ENCODE results near the gene TENT4A. TPM values are rescaled to one million over a fixed set of nuclear protein-coding genes. Genes with fewer than 3 reads are reported as not detected.

The TENT4A gene
- total and polyA plus RNA-seq, 10 of the 15 experiments (the other 5 are each of a cell fraction or from before 2014, with no cell fraction given): 1.4 to 30.6 (median 12.5) TPM

GRCh38 chr5:6728011-6728794 is 15.0 kb downstream of the TENT4A start (continued):
- TF ChIP-seq E2F4 (IDR thresholded peaks at IDR 0.05; ENCODE audit: low read depth, low read length) (no peak), RUNX3 (IDR thresholded peaks at IDR 0.05; ENCODE audit: low read length) (peak; percentile 85), CBFB (IDR thresholded peaks at IDR 0.05; ENCODE audit: low read depth) (peak; percentile 66; the same call in 1 of the 2 replicates), CEBPB (IDR thresholded peaks at IDR 0.05; ENCODE audit: borderline replicate concordance in 1 of 2, low read depth in 2 of 2, low read length in 2 of 2) (no peak), CBX5 (IDR thresholded peaks at IDR 0.05; ENCODE audit: low read depth) (no peak), LARP7 (IDR thresholded peaks at IDR 0.05) (peak; percentile 34; the same call in 1 of the 2 replicates), BHLHE40 (IDR thresholded peaks at IDR 0.05; ENCODE audit: borderline replicate concordance in 1 of 2, low read depth in 2 of 2, low read length in 1 of 2) (peak; percentile 70 to 93; a peak in 3 of 4 replicates), ZBTB33 (IDR thresholded peaks at IDR 0.05) (no peak), MAX (IDR thresholded peaks at IDR 0.05; ENCODE audit: low read depth, low read length) (no peak), ZNF687 (IDR thresholded peaks at IDR 0.05) (no peak), TBL1XR1 (IDR thresholded peaks at IDR 0.05; ENCODE audit: low read depth, low read length) (no peak), NR2C1 (IDR thresholded peaks at IDR 0.05) (no peak), CBX3 (IDR thresholded peaks at IDR 0.05; ENCODE audit: borderline replicate concordance, low read depth) (no peak), SRF (IDR thresholded peaks at IDR 0.05; ENCODE audit: low read depth in 2 of 2, low read length in 2 of 2) (no peak), TCF12 (IDR thresholded peaks at IDR 0.05; ENCODE audit: low read depth, low read length) (peak; percentile 99), IRF3 (IDR thresholded peaks at IDR 0.05) (no peak), USF1 (IDR thresholded peaks at IDR 0.05; ENCODE audit: borderline replicate concordance, extremely low read length, insufficient read depth, low read depth, low read length) (no peak), SMAD1 (IDR thresholded peaks at IDR 0.05; ENCODE audit: low read depth, partially characterized antibody) (no peak)
